ENCODE measurements around the gene FBRS.
A peak's percentile ranks its signal among the peaks of the same experiment; 100 is the strongest.

FBRS gene

DNA sequence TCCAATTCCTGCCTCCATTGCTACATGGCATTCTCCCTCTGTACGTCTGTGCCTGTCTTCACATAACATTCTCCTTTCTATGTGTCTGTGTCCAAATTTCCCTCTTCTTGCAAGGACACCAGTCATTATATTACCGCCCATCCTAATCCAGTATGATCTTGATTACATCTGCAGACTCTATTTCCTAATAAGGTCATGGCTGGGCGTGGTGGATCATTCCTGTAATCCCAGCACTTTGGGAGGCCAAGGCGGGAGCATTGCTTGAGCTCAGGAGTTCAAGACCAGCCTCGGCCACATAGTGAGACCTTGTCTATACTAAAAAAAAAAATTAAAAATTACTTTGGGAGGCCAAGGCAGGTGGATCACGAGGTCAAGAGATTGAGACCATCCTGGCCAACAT, 12.5 kb upstream of the FBRS start:
- no peak for DNase-seq

DNA sequence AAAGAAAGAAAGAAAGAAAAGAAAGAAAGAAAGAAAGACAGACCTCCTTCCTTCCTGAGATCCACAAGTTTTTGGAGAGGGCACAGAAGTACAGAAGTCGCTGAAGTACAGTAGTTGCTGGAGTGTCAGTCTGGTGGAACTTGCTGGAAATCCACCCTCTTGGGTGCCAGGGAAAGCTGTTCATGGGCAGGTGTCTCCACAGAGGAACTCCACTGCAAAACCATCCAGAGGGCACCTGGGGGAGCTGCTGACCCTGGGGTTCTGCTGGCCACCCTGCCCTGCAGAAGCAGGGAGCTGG, 11.0 kb upstream of the FBRS start:
- DNase-seq, result no peak

DNA sequence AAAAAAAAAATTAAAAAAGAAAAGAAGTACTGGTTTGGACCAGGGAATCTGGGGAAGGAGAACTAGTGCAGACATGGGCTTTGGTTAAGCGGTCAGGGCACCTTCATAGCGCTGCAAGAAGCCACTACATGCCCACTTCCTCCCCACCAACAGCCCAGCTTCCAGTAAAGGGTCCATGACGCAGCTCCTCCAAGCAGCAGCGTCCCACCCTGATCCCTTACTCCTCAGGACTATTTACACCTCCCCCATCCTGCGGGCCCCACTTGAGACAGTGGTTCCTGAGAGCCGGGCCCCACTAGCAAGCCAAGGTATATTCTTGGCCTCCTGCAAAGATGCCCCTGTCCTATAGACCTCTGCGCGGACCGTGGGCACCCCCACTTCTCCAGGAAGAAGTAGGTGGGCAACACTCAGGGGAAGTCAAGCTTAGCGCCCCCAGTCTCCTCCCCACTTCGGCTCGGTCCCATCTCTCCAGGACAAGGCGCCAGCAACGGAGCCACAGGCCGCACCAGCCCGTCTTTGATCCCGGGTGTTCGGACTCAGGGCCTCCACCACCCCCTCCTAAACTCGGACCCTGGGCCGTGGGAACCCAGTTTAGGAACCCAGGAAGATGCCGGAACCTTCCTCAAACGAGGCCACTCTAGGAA, 8.4 kb upstream of the FBRS start:
- no peak for DNase-seq

DNA sequence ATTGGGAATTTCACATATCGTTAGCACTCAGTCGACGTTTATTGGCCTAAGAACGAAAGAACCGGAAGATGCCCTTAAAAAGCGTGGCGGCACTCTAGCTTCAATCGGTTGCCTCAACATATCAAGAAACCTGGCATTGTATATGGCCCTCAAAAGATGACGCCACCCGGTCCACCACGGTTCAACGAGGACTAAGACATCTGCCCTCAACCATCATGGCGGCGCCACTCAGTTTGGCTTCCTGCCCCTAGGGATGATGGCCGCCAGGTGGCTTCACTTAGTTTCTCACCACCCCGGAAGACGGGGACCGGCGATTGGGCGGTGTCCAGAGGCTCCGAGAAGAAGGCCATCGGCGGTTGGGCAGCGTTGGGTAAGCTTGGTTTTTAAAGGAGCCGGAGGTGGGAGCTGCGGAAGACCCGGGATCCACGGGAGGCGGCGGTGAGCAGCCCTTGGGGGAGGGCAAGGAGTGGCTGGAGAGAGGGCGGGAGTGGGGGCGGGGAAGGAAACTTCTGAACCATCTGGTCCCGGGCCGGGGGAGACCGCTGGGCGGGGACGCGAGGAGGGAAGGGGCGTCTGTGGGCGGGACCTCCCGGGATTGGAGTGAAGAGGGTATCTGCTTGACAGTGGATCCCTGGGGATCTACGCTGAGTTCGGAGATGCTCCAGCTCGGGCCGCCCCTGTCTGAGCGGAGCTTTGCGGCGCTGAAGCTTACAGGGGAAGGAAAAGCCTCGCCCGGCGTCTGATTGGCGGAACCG, 7.7 kb upstream of the FBRS start, which contains the start of gene PRR14:
Gene PRR14, plus strand, starts transcription at position 592 of the 755 bp plus-strand sequence. CDS start 686 bp downstream, outside the sequence.
- peak; percentile 99 for DNase-seq

DNA sequence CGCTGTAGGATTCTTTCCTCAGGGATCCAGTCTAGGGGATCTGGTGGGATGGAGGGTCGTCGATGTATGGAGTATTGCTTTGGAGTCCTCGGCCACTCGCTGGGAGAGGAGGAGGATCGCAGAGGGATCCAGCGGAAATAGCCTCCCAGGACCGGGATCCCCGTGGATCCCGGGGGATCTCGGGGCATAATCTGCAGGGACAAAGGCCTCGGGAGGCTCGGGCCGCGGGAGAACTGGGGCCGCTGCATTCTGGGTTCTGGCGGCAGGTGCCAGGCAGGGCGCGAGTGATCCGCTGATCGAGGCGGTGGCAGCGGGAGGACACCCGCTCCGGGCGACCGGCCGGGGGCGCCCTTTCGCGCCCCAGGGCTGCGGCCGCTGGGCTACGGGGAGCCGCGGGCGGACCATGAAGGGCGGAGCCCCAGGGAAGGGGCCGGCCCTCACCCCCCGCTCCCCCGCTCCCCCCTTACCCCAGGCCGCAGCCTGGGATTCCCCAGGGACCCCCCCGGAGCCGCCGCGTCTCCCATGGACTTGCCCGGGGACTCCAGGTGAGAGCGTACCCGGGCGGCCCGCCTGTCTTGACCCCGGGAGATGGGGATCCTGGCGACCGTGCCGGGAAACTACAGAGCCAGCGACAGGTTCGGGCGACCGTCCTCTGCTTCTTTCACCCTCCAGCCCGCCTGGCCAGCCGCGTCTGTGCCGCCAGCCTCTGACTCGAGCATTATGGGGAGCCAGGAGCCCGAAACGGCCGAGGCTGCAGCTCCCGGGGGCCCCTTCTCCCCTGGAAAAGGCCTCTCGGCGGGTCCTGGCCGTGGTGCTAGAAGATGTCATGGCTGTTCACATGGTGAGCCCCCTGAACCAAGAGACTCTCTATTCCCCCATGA, 6.9 kb upstream of the FBRS start:
- peak; percentile 63 for DNase-seq

DNA sequence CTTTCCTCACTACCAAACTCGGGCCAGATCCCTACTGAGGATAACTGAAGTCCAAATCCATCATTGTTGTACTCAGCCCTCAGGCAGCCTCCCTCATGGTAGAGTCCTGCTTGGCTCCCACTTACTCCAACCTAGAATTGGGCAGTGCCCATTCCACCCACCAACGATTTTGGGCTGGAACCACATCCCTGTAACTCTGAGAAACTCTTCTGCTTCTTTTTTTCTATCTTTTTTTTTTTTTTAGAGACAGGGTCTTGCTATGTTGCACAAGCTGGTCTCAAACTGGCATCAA, 6.3 kb upstream of the FBRS start:
- no peak for DNase-seq

DNA sequence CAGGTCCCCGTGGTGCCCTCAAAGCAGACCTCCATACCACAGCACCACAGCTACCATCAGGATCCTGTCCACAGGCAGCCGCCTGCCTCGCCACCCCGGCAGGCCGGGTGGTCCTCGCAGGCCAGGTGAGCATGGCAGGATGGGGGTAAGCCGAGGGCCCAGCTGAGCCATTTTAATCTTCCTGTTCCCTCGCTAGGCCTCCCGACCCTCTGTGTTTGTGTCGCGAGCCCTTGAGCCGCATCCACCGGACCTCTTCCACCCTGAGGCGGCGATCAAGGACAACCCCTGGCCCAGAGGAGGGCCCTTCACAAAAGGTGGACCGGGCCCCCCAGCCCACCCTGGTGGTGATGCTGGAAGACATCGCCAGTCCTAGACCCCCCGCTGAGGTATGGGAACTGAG, 5.5 kb upstream of the FBRS start:
- no peak for DNase-seq

DNA sequence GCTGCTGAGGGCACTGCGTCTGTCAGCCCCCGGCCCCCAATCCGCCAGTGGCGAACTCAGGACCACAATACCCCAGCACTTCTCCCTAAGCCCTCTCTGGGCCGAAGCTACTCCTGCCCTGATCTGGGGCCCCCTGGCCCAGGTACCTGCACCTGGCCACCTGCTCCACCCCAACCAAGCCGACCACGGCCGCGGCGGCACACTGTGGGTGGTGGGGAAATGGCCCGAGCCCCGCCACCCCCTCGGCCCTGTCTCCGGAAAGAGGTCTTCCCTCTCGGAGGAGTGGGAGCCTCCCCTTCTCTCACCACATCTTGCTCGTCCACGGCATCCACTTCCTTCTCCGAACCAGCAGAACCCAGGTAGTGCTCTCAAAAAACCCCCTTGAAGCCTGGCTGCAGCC, 3.4 kb upstream of the FBRS start:
- no peak for DNase-seq

DNA sequence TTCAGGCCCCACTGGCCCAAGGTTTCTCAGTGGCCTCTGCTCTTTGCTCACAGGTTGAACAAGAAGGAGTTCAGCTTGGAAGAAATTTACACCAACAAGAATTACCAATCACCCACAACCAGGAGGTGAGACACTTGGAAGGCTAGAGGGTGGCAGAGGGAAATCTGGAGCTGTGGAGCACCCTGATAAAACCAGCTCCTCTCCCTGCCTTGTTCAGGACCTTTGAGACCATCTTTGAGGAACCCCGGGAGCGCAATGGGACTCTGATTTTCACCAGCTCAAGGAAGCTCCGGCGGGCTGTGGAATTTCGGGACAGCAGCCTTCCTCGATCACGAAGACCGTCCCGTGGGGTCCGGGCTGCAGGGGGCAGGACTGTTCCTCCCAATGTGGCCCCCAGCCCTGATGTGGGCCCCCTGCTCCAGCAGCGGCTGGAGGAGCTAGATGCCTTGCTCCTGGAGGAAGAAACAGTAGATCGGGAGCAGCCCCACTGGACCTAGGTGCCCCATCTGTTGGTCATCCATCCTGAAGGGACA, 2.4 kb upstream of the FBRS start:
- no peak for DNase-seq

DNA sequence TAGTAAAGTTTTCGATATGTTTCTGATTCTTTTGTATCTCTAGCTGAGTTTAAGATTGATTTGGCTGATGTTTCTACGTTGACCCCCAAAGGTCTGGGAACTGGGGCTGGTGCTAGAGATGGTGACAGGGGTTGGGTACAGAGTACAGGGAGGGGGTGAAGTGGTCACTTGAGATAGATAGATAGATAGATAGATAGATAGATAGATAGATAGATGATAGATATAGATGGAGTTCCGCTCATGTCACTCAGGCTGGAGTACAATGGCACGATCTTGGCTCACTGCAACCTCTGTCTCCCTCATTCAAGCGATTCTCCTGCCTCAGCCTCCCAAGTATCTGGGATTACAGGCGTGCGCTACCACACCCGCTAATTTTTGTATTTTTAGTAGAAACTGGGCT, 1.8 kb upstream of the FBRS start:
- DNase-seq, result no peak

DNA sequence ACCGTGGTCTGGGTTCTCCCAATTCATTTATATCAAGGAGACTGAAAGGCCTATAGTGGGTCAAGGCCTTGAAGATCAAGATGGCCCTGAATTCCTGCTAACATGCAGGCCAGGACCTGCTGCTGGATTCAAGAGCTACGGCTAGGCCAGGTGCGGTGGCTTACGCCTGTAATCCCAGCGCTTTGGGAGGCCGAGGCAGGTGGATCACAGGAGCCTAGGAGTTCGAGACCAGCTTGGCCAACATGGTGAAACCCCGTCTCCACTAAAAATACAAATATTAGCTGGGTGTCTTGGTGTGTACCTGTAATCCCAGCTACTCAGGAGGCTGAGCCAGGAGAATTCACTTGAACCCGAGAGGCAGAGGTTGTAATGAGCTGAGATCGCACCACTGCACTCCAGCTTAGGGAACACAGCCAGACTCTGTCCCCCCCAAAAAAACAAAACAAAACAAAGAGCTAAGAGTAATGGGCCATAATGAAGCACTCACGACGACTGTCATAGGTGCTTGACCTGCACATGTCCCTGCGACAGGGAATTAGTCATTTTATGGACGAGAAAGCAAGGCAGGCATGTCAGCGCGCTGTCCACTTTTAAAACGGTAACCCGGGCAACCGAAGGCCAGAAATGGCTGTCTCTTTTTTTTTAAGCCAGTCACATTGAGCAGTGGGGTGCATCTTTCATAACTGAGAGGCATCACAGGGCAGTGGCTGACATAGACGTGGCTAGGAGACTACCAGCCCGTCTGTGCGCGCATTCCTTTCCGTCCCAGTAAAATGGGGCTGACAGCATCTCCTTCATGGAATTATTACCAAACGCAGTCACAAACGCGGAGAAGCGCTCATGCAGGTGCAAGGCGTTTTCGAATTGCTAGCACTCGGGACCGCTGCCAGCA, 1.0 kb upstream of the FBRS start:
- DNase-seq, result no peak

DNA sequence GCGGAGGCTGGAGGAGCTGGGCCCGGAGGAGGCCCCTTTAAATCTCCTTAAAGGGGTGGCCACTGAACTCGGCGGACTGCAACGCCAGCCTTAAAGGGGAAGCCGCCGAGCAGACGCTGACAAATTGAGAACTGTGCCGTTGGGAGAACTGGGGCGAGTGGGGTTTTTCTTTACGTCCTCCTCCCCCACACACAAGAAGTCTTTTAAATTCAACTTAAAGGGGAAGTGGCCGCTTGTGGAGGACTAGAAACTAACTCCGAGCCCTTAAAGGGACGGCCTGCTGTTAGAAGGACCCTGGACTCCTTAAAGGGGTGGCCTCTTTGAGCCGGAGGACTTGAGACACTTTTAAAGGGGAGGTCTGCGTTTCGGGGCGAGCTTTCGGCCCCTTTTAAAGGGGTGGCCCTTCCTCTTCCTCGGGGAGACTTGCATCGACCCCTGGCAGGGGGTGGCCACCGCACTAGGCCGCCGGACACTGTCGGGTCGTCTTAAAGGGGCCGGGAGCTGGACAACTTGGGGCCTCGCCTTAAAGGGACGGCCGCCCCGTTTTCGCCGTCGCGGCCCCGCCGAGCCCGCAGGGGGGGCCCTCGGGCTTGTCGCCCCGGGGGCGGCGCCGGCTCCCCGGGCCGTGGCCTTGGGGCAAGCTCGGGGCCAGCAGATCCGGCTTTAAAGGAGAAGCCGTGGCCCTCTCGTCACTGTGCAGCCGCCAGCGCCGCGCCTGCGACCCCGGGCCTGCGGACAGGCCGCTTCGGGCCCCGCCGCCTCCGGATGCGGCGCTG, 688 bp downstream of the FBRS start:
- peak; percentile 96 for DNase-seq

DNA sequence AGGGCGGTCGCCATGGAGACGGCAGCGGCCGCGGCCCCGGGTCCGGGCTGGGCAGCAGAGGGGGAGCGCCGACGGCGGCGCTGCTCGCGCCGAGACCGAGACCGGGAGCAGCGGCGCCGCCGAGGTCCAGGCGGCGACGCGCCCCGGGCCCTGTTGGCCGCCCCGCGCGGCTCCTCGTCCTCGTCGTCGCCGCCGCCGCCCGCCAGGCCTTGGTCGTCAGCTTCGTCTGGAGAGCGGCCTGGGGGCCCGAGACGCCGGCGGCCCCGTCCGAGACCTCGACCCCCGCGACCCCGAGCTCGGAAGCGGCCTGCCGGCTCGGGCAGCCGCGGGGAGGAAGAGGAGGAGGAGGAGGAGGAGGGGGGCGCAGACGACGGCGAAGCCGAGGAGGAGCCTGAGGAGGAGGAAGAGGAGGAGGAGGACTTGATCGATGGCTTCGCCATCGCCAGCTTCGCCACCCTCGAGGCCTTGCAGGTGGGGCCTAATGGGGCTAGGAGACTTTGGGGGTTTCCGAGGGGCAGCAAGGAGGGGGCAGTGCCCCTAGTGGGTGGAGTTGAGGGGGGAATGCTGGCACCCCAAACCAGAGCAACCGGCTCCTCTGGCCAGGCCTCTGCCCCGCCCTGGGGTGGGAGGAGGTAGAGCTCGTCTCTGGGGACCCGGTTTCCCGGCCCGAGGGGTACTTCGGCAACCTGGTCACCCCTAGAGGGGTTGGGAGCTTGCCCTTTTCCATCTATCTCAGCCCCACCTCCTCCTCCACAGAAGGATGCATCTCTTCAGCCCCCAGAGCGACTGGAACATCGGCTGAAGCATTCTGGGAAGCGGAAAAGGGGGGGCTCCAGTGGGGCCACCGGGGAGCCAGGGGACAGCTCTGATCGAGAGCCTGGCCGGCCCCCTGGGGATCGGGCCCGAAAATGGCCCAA, 1.5 kb downstream of the FBRS start:
- no peak for DNase-seq

DNA sequence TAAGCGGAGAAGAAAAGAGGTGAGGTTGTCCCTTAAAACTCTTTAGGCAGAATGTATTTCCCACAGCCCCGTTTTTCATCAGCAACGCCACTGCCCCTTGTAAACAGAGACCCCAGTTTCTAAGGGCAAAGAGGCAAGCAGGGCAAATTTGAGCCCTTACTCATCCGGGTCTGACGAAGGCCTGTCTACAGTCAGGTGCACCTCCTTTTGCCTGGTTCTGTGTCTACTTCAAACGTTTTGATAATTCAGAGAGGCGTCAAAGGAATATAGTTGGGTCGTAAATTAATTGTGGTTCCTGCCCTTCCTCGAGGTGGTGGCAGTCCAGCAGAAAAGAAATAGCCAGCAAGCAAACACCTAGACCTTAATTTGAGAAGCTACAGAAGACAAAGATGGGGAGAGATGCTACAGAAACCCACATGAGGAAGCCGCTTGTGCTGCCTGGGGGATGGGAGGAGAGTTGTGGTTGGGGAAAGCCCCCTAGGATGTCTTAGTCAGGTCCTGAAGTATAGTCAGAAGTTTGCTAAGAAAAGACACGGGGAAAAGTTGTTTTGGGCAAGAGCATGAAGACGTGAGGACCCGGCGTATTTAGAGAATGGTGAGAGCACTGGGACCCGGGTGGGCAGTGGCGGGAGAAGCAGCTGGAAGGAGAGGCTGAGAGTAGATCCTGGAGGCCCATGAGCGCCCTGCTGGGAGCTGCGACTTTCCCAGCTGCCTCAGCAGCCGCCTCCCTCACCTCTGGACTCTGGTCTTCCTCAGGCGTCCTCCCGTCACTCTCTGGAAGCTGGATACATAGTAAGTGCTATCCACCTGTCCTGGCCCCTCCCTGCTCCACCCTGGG, 2.4 kb downstream of the FBRS start:
- DNase-seq, result no peak

DNA sequence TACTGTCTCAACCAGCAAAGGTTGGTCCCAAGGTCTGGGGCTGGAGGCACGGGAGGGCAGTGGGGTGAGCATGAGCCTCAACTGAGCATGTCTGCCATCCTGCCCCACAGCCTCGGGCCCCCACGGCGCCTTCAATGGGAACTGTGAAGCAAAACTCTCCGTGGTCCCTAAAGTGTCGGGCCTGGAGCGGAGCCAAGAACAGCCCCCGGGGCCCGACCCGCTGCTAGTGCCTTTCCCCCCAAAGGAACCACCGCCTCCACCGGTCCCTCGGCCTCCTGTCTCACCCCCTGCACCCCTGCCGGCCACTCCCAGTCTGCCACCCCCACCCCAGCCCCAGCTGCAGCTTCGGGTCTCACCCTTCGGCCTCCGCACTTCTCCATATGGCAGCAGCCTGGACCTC, 4.2 kb downstream of the FBRS start:
- DNase-seq, result no peak

DNA sequence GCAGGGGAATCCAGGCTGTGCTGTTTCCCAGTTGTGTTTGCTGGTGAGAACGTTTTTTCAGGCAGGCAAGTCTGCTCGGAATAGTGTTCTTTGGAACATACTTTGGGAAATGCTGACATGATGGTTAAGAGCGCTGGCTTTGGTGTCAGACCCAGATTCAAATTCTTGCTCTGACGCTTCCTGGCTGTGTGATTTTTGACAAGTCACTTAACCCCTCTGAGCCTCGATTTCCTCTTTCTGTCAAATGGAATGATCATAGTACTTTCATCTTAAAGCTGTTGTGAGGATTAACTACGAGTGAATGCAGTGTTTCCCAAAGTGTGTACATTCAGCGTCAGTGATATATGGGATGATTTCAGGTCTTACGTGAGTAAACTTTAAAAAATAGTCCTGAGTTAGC, 4.8 kb downstream of the FBRS start:
- no peak for DNase-seq

DNA sequence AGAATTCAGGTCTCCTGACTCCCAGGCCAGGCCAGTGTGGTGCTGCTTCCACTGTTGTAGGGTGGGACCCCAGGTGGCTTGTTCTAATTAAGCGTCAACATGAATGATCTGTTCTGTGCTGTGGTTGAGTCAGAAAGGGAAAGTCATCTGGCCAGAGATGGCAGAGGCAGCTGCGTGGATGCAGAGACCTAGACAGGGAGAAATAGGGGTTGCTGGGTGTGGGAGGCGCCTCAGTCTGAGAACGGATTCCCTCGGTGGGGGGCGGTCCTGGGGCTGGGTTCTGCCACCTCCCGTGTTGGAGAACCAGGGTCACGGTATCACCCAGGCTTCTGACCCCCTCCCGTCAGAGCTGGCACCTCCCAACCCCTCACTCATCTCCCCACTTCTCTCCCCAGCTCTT, 5.6 kb downstream of the FBRS start:
- DNase-seq, result no peak

DNA sequence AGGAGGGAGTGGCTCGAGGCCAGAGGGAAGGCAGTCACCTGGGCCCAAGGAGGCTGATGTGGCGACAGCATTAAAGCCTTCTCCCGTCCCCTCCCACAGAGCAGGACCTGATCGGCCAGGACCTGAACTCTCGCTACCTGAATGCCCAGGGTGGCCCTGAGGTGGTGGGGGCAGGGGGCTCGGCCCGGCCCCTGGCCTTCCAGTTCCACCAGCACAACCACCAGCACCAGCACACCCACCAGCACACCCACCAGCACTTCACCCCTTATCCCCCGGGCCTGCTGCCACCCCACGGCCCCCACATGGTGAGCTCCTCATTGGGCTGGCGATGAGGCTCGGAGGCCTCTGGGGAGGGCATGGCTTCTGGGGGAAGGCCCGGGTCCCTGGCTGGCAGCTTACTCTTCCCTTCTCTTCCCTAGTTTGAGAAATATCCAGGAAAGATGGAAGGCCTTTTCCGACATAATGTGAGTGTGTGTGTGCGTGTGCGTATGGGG, 6.4 kb downstream of the FBRS start:
- no peak for DNase-seq

DNA sequence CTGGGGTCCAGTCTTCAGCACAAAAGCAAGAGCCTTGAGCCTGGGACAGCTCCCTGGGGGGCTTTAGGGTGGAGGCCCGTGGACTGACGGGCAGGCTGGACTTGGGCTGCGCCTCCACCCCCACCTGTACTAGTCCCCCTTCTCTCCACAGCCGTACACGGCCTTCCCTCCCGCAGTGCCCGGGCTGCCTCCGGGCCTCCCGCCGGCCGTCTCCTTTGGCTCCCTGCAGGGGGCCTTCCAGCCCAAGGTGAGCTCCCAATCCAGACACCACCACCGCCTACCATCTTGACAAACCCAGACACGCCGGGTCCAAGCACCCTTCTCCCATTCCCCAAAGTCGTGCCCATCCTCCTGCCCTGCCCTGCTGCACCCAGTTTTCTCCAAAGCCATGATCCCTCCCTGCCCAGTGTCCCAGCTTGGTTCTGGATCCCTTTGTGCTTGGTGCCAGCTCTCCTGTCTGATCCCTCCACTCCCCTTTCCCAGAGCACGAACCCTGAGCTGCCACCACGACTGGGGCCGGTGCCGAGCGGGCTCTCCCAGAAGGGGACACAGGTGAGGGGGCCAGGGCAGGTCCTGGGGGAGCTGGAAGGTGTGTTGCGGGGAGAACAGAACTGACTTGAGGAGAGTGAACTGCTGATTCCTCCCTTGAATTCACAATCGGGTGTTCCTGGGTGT, 7.1 kb downstream of the FBRS start:
- no peak for DNase-seq
